HepG2 (cell line): ENCODE results near the gene NBR1. TPM values are rescaled to one million over a fixed set of nuclear protein-coding genes. Genes with fewer than 3 reads are reported as not detected.
A peak's percentile ranks its signal among the peaks of the same experiment; 100 is the strongest.

Source experiments
- EHMT2 ChIP-seq: fragments of 200-600 bp; sonication (generic); IDR thresholded peaks from 2 replicates; pipeline ENCODE4 v1.7.0; 2017; ENCODE audit warnings: antibody characterized with exemption, low read depth, low read length, borderline replicate concordance
- ESRRA ChIP-seq: sonication (generic); formaldehyde crosslinking; IDR thresholded peaks from 2 replicates; pipeline ENCODE4 v1.5.1; 2020; ENCODE audit warnings: mild to moderate bottlenecking, low read depth, missing genetic modification reagents
- HES4 ChIP-seq: sonication (generic); formaldehyde crosslinking; IDR thresholded peaks from 2 replicates; pipeline ENCODE4 v1.9.0; 2021; ENCODE audit warnings: mild to moderate bottlenecking, missing genetic modification reagents, borderline replicate concordance
- HNRNPK ChIP-seq: fragments of 200-400 bp; formaldehyde crosslinking; IDR thresholded peaks from 2 replicates; pipeline ENCODE4 v1.6.1; 2018; ENCODE audit warnings: low read length, low read depth, moderate library complexity, mild to moderate bottlenecking; ENCODE audit not compliant: poor library complexity, severe bottlenecking
- KLF13 ChIP-seq: sonication (generic); formaldehyde crosslinking; IDR thresholded peaks from 2 replicates; pipeline ENCODE4 v1.4.0; 2020; ENCODE audit warnings: mild to moderate bottlenecking, missing genetic modification reagents
- MED8 ChIP-seq: sonication (generic); formaldehyde crosslinking; IDR thresholded peaks from 2 replicates; pipeline ENCODE4 v1.8.1; 2023; ENCODE audit warnings: mild to moderate bottlenecking, missing genetic modification reagents; ENCODE audit not compliant: insufficient replicate concordance
- NKX3-1 ChIP-seq: sonication (generic); formaldehyde crosslinking; IDR thresholded peaks from 2 replicates; pipeline ENCODE4 v1.5.0; 2020; ENCODE audit warnings: missing genetic modification reagents
- ZFAT ChIP-seq: sonication (generic); formaldehyde crosslinking; conservative IDR thresholded peaks from 2 replicates; pipeline ENCODE4 v1.8.1; 2023; ENCODE audit warnings: missing genetic modification reagents, inconsistent platforms
- ZMYM2 ChIP-seq: sonication (generic); formaldehyde crosslinking; IDR thresholded peaks from 2 replicates; pipeline ENCODE4 v1.8.0; 2022; ENCODE audit warnings: mild to moderate bottlenecking, missing genetic modification reagents
- ZNF143 ChIP-seq: sonication (generic); formaldehyde crosslinking; IDR thresholded peaks from 2 replicates; pipeline ENCODE4 v1.4.0; 2020; ENCODE audit warnings: missing genetic modification reagents
- ZNF292 ChIP-seq: sonication (generic); formaldehyde crosslinking; IDR thresholded peaks from 2 replicates; pipeline ENCODE4 v1.8.1; 2022; ENCODE audit warnings: mild to moderate bottlenecking, low read depth, missing genetic modification reagents, borderline replicate concordance
- ZNF3 ChIP-seq: IDR thresholded peaks from 2 replicates; pipeline ENCODE4 v1.7.0; 2017; ENCODE audit warnings: inconsistent platforms
- polyA plus RNA-seq, 8 experiments: library from polyadenylated mRNA; depleted of rRNA in 3 of 8; stranded (reverse) in 7 of 8; unstranded in 1 of 8; fragments of >200 nt; fragmentation: Illumina TruSeq in 4 of 8; extraction: Trizol in 4 of 8; gene quantifications; 2 replicates each; pipeline versions ENCODE4 v1.2.1 to v1.2.3, GENCODE V29; 2011 to 2016; ENCODE audit warnings: low read depth in 4 of 8, missing spikeins in 1 of 8, mixed read lengths in 1 of 8; ENCODE audit not compliant: insufficient read depth in 1 of 8
- total RNA-seq, 5 experiments: library from RNA; depleted of rRNA; stranded (reverse); fragments of >200 nt; fragmentation: Illumina TruSeq; extraction: Trizol; gene quantifications; 2 replicates each; pipeline ENCODE4 v1.2.3, GENCODE V29; 2016; ENCODE audit warnings: low read depth in 1 of 5
- TF ChIP-seq, protein P1 (sequence below), 2 experiments: fragments of 450-650 bp in 1 of 2; sonication (generic) in 1 of 2; formaldehyde crosslinking; IDR thresholded peaks; 2 replicates each; pipeline versions ENCODE4 v1.5.0 to v1.8.0; 2020 to 2022; ENCODE audit warnings: mild to moderate bottlenecking in 1 of 2, missing genetic modification reagents in 1 of 2
- TF ChIP-seq, protein P2 (sequence below): sonication (generic); formaldehyde crosslinking; IDR thresholded peaks from 2 replicates; pipeline ENCODE4 v1.4.0; 2020; ENCODE audit warnings: missing genetic modification reagents, mild to moderate bottlenecking, borderline replicate concordance
- TF ChIP-seq, protein P3 (sequence below): sonication (generic); formaldehyde crosslinking; IDR thresholded peaks from 2 replicates; pipeline ENCODE4 v1.5.1; 2020; ENCODE audit warnings: missing genetic modification reagents, mild to moderate bottlenecking, borderline replicate concordance
- TF ChIP-seq, protein P4 (sequence below): sonication (generic); formaldehyde crosslinking; IDR thresholded peaks from 2 replicates; pipeline ENCODE4 v1.4.0; 2020; ENCODE audit warnings: mild to moderate bottlenecking, missing genetic modification reagents
- TF ChIP-seq, protein P5 (sequence below): sonication (generic); formaldehyde crosslinking; IDR thresholded peaks from 2 replicates; pipeline ENCODE4 v1.5.0; 2020; ENCODE audit warnings: missing genetic modification reagents
- TF ChIP-seq, protein P6 (sequence below): sonication (generic); formaldehyde crosslinking; IDR thresholded peaks from 2 replicates; pipeline ENCODE4 v1.4.0; 2020; ENCODE audit warnings: missing genetic modification reagents

NBR1 gene
- total and polyA plus RNA-seq, 2 of the 13 experiments (the other 11 are each of a cell fraction or from before 2014, with no cell fraction given), result 51.7 to 121 TPM

DNA sequence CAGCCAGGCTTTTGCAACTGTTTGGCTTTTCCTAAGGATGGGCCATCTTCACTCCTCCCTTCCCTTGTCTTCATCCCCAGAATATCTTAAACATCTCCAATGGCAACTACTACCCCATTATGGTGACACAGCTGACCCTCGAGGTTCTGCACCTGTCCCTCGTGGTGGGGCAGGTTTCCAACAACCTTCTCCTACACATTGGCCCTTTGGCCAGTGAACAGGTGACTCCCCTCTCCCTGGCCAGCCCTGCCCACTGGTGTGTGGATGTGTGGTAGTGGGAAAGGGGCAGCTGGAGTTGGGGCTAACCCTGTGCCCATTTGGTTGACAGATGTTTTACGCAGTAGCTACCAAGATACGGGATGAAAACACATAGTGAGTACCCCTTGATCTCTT lies 45.4 kb downstream of the NBR1 start (continued):
- TF ChIP-seq ZMYM2, result no peak; the same call in 1 of the 2 replicates
- TF ChIP-seq, protein P1, sequence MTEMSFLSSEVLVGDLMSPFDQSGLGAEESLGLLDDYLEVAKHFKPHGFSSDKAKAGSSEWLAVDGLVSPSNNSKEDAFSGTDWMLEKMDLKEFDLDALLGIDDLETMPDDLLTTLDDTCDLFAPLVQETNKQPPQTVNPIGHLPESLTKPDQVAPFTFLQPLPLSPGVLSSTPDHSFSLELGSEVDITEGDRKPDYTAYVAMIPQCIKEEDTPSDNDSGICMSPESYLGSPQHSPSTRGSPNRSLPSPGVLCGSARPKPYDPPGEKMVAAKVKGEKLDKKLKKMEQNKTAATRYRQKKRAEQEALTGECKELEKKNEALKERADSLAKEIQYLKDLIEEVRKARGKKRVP (CRISPR knock-in tag; IDR thresholded peaks at IDR 0.05), result no peak
- no peak for TF ChIP-seq ZFAT
- TF ChIP-seq, protein P2, sequence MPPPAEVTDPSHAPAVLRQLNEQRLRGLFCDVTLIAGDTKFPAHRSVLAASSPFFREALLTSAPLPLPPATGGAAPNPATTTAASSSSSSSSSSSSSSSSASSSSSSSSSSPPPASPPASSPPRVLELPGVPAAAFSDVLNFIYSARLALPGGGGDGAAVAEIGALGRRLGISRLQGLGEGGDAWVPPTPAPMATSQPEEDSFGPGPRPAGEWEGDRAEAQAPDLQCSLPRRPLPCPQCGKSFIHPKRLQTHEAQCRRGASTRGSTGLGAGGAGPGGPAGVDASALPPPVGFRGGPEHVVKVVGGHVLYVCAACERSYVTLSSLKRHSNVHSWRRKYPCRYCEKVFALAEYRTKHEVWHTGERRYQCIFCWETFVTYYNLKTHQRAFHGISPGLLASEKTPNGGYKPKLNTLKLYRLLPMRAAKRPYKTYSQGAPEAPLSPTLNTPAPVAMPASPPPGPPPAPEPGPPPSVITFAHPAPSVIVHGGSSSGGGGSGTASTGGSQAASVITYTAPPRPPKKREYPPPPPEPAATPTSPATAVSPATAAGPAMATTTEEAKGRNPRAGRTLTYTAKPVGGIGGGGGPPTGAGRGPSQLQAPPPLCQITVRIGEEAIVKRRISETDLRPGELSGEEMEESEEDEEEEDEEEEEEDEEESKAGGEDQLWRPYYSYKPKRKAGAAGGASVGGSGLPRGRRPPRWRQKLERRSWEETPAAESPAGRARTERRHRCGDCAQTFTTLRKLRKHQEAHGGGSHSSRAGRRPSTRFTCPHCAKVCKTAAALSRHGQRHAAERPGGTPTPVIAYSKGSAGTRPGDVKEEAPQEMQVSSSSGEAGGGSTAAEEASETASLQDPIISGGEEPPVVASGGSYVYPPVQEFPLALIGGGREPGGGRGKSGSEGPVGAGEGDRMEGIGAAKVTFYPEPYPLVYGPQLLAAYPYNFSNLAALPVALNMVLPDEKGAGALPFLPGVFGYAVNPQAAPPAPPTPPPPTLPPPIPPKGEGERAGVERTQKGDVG (CRISPR knock-in tag), result no peak; the same call in 1 of the 2 replicates
- no peak for TF ChIP-seq ZNF292 (CRISPR knock-in tag)
- TF ChIP-seq EHMT2, result 0 out of 2 replicates have a peak, but pooled peaks have one; percentile 60
- no peak for TF ChIP-seq HNRNPK
- no peak for TF ChIP-seq ESRRA
- 0 out of 2 replicates have a peak, but pooled peaks have one; percentile 15 for TF ChIP-seq KLF13 (CRISPR knock-in tag)
- no peak; the same call in 1 of the 2 replicates for TF ChIP-seq ZNF143 (CRISPR knock-in tag)
- TF ChIP-seq, protein P3, sequence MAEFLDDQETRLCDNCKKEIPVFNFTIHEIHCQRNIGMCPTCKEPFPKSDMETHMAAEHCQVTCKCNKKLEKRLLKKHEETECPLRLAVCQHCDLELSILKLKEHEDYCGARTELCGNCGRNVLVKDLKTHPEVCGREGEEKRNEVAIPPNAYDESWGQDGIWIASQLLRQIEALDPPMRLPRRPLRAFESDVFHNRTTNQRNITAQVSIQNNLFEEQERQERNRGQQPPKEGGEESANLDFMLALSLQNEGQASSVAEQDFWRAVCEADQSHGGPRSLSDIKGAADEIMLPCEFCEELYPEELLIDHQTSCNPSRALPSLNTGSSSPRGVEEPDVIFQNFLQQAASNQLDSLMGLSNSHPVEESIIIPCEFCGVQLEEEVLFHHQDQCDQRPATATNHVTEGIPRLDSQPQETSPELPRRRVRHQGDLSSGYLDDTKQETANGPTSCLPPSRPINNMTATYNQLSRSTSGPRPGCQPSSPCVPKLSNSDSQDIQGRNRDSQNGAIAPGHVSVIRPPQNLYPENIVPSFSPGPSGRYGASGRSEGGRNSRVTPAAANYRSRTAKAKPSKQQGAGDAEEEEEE (CRISPR knock-in tag), result no peak
- TF ChIP-seq NKX3-1 (CRISPR knock-in tag), result 0 out of 2 replicates have a peak, but pooled peaks have one; percentile 9
- TF ChIP-seq HES4 (CRISPR knock-in tag), result no peak
- no peak for TF ChIP-seq MED8
- TF ChIP-seq, protein P4, sequence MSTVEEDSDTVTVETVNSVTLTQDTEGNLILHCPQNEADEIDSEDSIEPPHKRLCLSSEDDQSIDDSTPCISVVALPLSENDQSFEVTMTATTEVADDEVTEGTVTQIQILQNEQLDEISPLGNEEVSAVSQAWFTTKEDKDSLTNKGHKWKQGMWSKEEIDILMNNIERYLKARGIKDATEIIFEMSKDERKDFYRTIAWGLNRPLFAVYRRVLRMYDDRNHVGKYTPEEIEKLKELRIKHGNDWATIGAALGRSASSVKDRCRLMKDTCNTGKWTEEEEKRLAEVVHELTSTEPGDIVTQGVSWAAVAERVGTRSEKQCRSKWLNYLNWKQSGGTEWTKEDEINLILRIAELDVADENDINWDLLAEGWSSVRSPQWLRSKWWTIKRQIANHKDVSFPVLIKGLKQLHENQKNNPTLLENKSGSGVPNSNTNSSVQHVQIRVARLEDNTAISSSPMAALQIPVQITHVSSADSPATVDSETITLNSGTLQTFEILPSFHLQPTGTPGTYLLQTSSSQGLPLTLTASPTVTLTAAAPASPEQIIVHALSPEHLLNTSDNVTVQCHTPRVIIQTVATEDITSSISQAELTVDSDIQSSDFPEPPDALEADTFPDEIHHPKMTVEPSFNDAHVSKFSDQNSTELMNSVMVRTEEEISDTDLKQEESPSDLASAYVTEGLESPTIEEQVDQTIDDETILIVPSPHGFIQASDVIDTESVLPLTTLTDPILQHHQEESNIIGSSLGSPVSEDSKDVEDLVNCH, result no peak
- TF ChIP-seq ZNF3, result no peak
- TF ChIP-seq, protein P5, sequence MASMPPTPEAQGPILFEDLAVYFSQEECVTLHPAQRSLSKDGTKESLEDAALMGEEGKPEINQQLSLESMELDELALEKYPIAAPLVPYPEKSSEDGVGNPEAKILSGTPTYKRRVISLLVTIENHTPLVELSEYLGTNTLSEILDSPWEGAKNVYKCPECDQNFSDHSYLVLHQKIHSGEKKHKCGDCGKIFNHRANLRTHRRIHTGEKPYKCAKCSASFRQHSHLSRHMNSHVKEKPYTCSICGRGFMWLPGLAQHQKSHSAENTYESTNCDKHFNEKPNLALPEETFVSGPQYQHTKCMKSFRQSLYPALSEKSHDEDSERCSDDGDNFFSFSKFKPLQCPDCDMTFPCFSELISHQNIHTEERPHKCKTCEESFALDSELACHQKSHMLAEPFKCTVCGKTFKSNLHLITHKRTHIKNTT (CRISPR knock-in tag), result no peak
- TF ChIP-seq, protein P6, sequence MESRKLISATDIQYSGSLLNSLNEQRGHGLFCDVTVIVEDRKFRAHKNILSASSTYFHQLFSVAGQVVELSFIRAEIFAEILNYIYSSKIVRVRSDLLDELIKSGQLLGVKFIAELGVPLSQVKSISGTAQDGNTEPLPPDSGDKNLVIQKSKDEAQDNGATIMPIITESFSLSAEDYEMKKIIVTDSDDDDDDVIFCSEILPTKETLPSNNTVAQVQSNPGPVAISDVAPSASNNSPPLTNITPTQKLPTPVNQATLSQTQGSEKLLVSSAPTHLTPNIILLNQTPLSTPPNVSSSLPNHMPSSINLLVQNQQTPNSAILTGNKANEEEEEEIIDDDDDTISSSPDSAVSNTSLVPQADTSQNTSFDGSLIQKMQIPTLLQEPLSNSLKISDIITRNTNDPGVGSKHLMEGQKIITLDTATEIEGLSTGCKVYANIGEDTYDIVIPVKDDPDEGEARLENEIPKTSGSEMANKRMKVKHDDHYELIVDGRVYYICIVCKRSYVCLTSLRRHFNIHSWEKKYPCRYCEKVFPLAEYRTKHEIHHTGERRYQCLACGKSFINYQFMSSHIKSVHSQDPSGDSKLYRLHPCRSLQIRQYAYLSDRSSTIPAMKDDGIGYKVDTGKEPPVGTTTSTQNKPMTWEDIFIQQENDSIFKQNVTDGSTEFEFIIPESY (CRISPR knock-in tag), result no peak
